Right forelimb (tissue), 1 donor: Measurements from ENCODE around the gene LACRT.
"Not testable (repeated sequence)": the region's sequence is repeated elsewhere in the genome, so short reads cannot be mapped to it uniquely, and the experiment has no call there.

ENCODE experiments used
- DNase-seq: peaks from one replicate; pipeline ENCODE4 v3.0.0-alpha.2; 2018

The LACRT gene

GRCh38 chr12:54634795-54635194, at the start of gene LACRT:
LACRT (minus strand) TSS chr12:54634895; CDS start chr12:54634841, 54 bp downstream.
- no peak for DNase-seq

- no peak for DNase-seq
These were observed 48.7 kb upstream of the LACRT start for GRCh38 chr12:54683398-54683797.

- no peak for DNase-seq
These were observed 48.0 kb upstream of the LACRT start for GRCh38 chr12:54682674-54683073.

GRCh38 chr12:54680374-54680773, 45.7 kb upstream of the LACRT start:
- no peak for DNase-seq

GRCh38 chr12:54678131-54678530, 43.4 kb upstream of the LACRT start:
- DNase-seq = no peak

- no peak for DNase-seq
These were observed 33.2 kb upstream of the LACRT start for GRCh38 chr12:54667945-54668344.

GRCh38 chr12:54666008-54666407, 31.3 kb upstream of the LACRT start:
- DNase-seq = no peak

- DNase-seq = not testable (repeated sequence)
These were observed 30.4 kb upstream of the LACRT start for GRCh38 chr12:54665022-54665635.

- no peak for DNase-seq
These were observed 28.9 kb upstream of the LACRT start for GRCh38 chr12:54663603-54664002.

GRCh38 chr12:54662026-54662425, 27.3 kb upstream of the LACRT start:
- no peak for DNase-seq

- DNase-seq = no peak
These were observed 26.4 kb upstream of the LACRT start for GRCh38 chr12:54661048-54661447.

GRCh38 chr12:54660320-54660962, 25.7 kb upstream of the LACRT start:
- DNase-seq = no peak

GRCh38 chr12:54658306-54659264, 23.9 kb upstream of the LACRT start:
- DNase-seq = no peak

- no peak for DNase-seq
These were observed 22.5 kb upstream of the LACRT start for GRCh38 chr12:54657105-54657607.

- no peak for DNase-seq
These were observed 20.2 kb upstream of the LACRT start for GRCh38 chr12:54654926-54655325.

GRCh38 chr12:54653025-54653424, 18.3 kb upstream of the LACRT start:
- no peak for DNase-seq

GRCh38 chr12:54650889-54651288, 16.2 kb upstream of the LACRT start:
- DNase-seq = no peak

- DNase-seq = no peak
These were observed 15.7 kb upstream of the LACRT start for GRCh38 chr12:54650409-54650808.

GRCh38 chr12:54649825-54650224, 15.1 kb upstream of the LACRT start:
- DNase-seq = no peak

- DNase-seq = no peak
These were observed 13.6 kb upstream of the LACRT start, which contains the start of gene DCD for GRCh38 chr12:54648265-54648664. DCD (minus strand) TSS chr12:54648365; CDS start chr12:54648303, 62 bp downstream.

GRCh38 chr12:54641554-54641953, 6.9 kb upstream of the LACRT start:
- DNase-seq = no peak

- no peak for DNase-seq
These were observed 6.4 kb upstream of the LACRT start for GRCh38 chr12:54641089-54641488.

GRCh38 chr12:54639112-54639511, 4.4 kb upstream of the LACRT start:
- not testable (repeated sequence) for DNase-seq
